HCT116 (cell line): ENCODE data around the gene SPATA45. TPM values are rescaled to one million over a fixed set of nuclear protein-coding genes. Genes with fewer than 3 reads are reported as not detected.

ENCODE experiments used
- ATAC-seq: fragments of 200-7000 bp; cut with Tn5 transposase; 2 replicates; pipeline ENCODE4 v1.9.1; 2020; ENCODE audit warnings: mild to moderate bottlenecking, moderate library complexity
- BruUV-seq: library from RNA; stranded (reverse); fragments of 400-500 nt; replicated peaks from 2 replicates; lab custom pipeline; 2021; lab: Mats Ljungman, UMichigan
- CTCF ChIA-PET: fragments of 300-600 bp; sonication (Branson Sonifier 250); formaldehyde crosslinking; loops from one replicate; lab custom pipeline; 2021; ENCODE audit warnings: antibody characterized with exemption; lab: Charles Lee
- POLR2A ChIA-PET: fragments of 300-600, 350-600 bp; sonication (Branson Sonifier 250); formaldehyde crosslinking; loops from one replicate; lab custom pipeline; 2021; ENCODE audit warnings: antibody characterized with exemption; lab: Charles Lee
- RAD21 ChIA-PET, 2 experiments: fragments of 300-600 bp; sonication (Branson Sonifier 250); formaldehyde crosslinking; loops; one replicate each; lab custom pipeline; 2023; ENCODE audit warnings: low total read pairs in 2 of 2; ENCODE audit not compliant: uncharacterized antibody in 2 of 2, unreplicated experiment in 2 of 2, low non-redundant PET in 1 of 2; lab: Charles Lee
- DNase-seq: peaks from one replicate; pipeline ENCODE4 v3.0.0-alpha.2; 2010; ENCODE audit warnings: low read depth, low spot score
- H2AFZ ChIP-seq: fragments of 200-600 bp; shearing (Covaris generic), sonication (generic); 2 replicates; pipeline ENCODE4 v1.6.1; 2017; ENCODE audit warnings: low read depth, mixed run types, mixed read lengths, antibody characterized with exemption, low read length; ENCODE audit not compliant: poor library complexity, severe bottlenecking
- H3K27ac ChIP-seq: 2 replicates; pipeline ENCODE4 v1.5.1; 2012; ENCODE audit warnings: low read depth, low read length
- H3K27me3 ChIP-seq: fragments of 200-600 bp; sonication (generic); 2 replicates; pipeline ENCODE4 v1.6.1; 2016; ENCODE audit warnings: mixed run types, low read length, mixed read lengths; ENCODE audit not compliant: insufficient read depth
- H3K36me3 ChIP-seq, 2 experiments: fragments of 200-500 bp in 1 of 2; fragments of 200-600 bp in 1 of 2; sonication (Bioruptor generic) in 1 of 2; sonication (generic) in 1 of 2; 2 replicates each; pipeline versions ENCODE4 v1.5.1 to v1.6.1; 2014 to 2016; ENCODE audit warnings: low read length in 2 of 2, inconsistent platforms in 1 of 2, mixed read lengths in 1 of 2, mixed run types in 1 of 2; ENCODE audit not compliant: insufficient read depth in 2 of 2, control insufficient read depth in 1 of 2
- H3K4me1 ChIP-seq, 2 experiments: fragments of 200-600 bp in 1 of 2; sonication (generic) in 1 of 2; 2 replicates each; pipeline versions ENCODE4 v1.5.1 to v1.6.1; 2012 to 2017; ENCODE audit warnings: low read length in 2 of 2, inconsistent platforms in 1 of 2, mild to moderate bottlenecking in 1 of 2, mixed read lengths in 1 of 2, mixed run types in 1 of 2, moderate library complexity in 1 of 2; ENCODE audit not compliant: insufficient read depth in 2 of 2, control insufficient read depth in 1 of 2
- H3K4me2 ChIP-seq: fragments of 200-600 bp; sonication (generic); 2 replicates; pipeline ENCODE4 v1.6.1; 2017; ENCODE audit warnings: mixed run types, low read length, mixed read lengths
- H3K4me3 ChIP-seq, 2 experiments: fragments of 200-600 bp in 1 of 2; sonication (generic) in 1 of 2; replicated peaks in 1 of 2; 2 replicates each; pipeline ENCODE4 v1.5.1; 2011 to 2016; ENCODE audit warnings: low read length in 2 of 2, control low read depth in 1 of 2, low read depth in 1 of 2, mild to moderate bottlenecking in 1 of 2, mixed read lengths in 1 of 2, mixed run types in 1 of 2
- H3K79me2 ChIP-seq: fragments of 200-600 bp; sonication (generic); 2 replicates; pipeline ENCODE4 v1.6.1; 2017; ENCODE audit warnings: mild to moderate bottlenecking, mixed run types, low read length, moderate library complexity, mixed read lengths; ENCODE audit not compliant: insufficient read depth
- H3K9ac ChIP-seq: fragments of 200-600 bp; sonication (generic); 2 replicates; pipeline ENCODE4 v1.6.1; 2016; ENCODE audit warnings: low read length, mixed read lengths
- H3K9me2 ChIP-seq: fragments of 200-600 bp; sonication (generic), shearing (Covaris generic); 2 replicates; pipeline ENCODE4 v1.6.1; 2017; ENCODE audit warnings: mixed run types, mild to moderate bottlenecking, moderate library complexity; ENCODE audit not compliant: insufficient read depth
- H3K9me3 ChIP-seq, 2 experiments: fragments of 200-500 bp in 1 of 2; fragments of 200-600 bp in 1 of 2; sonication (Bioruptor generic) in 1 of 2; sonication (generic) in 1 of 2; 2 replicates each; pipeline ENCODE4 v1.6.1; 2014 to 2017; ENCODE audit warnings: low read length in 2 of 2, mixed read lengths in 2 of 2, inconsistent platforms in 1 of 2, low read depth in 1 of 2, mild to moderate bottlenecking in 1 of 2, mixed run types in 1 of 2, moderate library complexity in 1 of 2; ENCODE audit not compliant: control insufficient read depth in 1 of 2, insufficient read depth in 1 of 2
- H4K20me1 ChIP-seq: fragments of 200-600 bp; sonication (generic), shearing (Covaris generic); 2 replicates; pipeline ENCODE4 v1.6.1; 2017; ENCODE audit warnings: mixed run types, mild to moderate bottlenecking, moderate library complexity; ENCODE audit not compliant: insufficient read depth
- EGR1 ChIP-seq: IDR thresholded peaks from 2 replicates; pipeline ENCODE4 v1.6.1; 2012; ENCODE audit warnings: low read depth
- ELF1 ChIP-seq: IDR thresholded peaks from 2 replicates; pipeline ENCODE4 v1.6.1; 2012; ENCODE audit warnings: low read depth, borderline replicate concordance
- EZH2phosphoT487 ChIP-seq: fragments of 200-600 bp; IDR thresholded peaks from 2 replicates; pipeline ENCODE4 v1.6.1; 2018; ENCODE audit warnings: antibody characterized with exemption, borderline replicate concordance
- JUND ChIP-seq: IDR thresholded peaks from 2 replicates; pipeline ENCODE4 v1.6.1; 2012
- POLR2A ChIP-seq: IDR thresholded peaks from 2 replicates; pipeline ENCODE4 v1.7.0; 2011; ENCODE audit warnings: borderline replicate concordance; ENCODE audit not compliant: insufficient read depth, insufficient read length; ENCODE audit errors: extremely low read depth
- POLR2AphosphoS5 ChIP-seq: IDR thresholded peaks from 2 replicates; pipeline ENCODE4 v1.6.1; 2011; ENCODE audit warnings: mild to moderate bottlenecking, low read depth, low read length, moderate library complexity
- REST ChIP-seq: IDR thresholded peaks from 2 replicates; pipeline ENCODE4 v1.6.1; 2012; ENCODE audit warnings: low read depth
- SIN3A ChIP-seq: IDR thresholded peaks from 2 replicates; pipeline ENCODE4 v1.6.1; 2012; ENCODE audit warnings: low read depth
- SP1 ChIP-seq: IDR thresholded peaks from 2 replicates; pipeline ENCODE4 v1.6.1; 2012; ENCODE audit warnings: low read depth
- SRF ChIP-seq: IDR thresholded peaks from 2 replicates; pipeline ENCODE4 v1.6.1; 2012; ENCODE audit warnings: low read depth
- TCF7L2 ChIP-seq: IDR thresholded peaks from 2 replicates; pipeline ENCODE4 v1.7.0; 2011; ENCODE audit warnings: borderline replicate concordance, inconsistent platforms; ENCODE audit not compliant: insufficient read depth, insufficient read length; ENCODE audit errors: extremely low read depth
- ZBTB33 ChIP-seq: IDR thresholded peaks from 2 replicates; pipeline ENCODE4 v1.6.1; 2011; ENCODE audit warnings: mild to moderate bottlenecking, low read length, moderate library complexity; ENCODE audit not compliant: insufficient replicate concordance; ENCODE audit errors: extremely low read depth
- ZFX ChIP-seq: fragments of 450-650 bp; IDR thresholded peaks from 2 replicates; pipeline ENCODE4 v1.6.1; 2017
- intact Hi-C: fragments of 100-400 bp; cut with micrococcal nuclease; formaldehyde crosslinking; loops from 2 replicates; pipeline ENCODE4 v1.10.0; 2022
- total RNA-seq: library from RNA; stranded (reverse); gene quantifications from one replicate; pipeline ENCODE4 v1.2.1, GENCODE V29; 2021; ENCODE audit not compliant: unreplicated experiment
- TF ChIP-seq, protein P1 (sequence below): IDR thresholded peaks from 2 replicates; pipeline ENCODE4 v1.6.1; 2012

SPATA45 gene
- total RNA-seq, 1 experiment from 2014 or later, result not detected

DNA sequence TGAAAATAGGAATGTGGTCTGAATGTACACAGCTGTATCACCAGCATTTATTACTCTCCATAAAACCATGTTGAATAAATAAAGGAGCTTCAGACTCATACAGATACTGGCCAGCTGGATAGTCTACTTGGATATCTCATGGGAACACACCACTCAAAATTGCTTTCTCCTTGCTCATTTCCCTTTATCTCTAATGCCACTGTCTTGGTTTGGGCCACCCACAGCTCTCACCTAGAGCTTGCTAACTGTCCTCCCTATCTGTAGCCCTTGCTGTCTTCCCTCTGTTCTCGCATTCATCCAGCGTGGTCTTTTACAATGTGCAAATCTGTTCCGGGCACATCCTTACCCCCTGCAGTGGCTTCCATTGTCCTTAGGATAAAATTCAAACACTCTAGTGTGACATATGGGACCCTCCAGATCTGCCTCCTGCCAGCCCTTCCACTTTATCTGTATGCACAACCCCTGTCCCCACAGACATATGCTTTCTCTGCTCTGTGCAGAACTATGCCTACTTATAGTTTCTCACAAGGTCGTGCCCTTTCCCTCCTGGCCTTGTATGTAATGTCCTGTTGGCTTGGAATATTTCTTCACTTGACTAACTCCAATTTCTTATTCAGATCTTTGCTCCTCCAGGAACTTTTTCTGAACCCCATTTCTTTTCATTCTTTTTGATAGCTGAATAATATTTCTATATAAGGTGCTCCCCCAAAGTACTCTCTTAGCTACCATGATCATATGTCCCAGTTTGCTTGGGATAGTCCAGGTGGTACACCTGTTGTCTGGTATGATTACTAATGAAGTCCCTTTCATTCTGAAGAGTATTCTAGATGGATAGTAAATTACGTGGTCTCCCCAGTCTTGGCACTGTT lies 13.5 kb upstream of the SPATA45 start:
- CTCF ChIA-PET, result no interaction called here
- POLR2A ChIA-PET, result no interaction called here
- intact Hi-C loops, result no loop called here
- Histone ChIP-seq H3K4me2 (no peak overlapping the region), H3K79me2 (peaks cover 63% of the 10 kb centered on the region), H3K9me2 (no peaks in the 10 kb centered on the region), H3K9me3 (no peaks in the 10 kb centered on the region), H3K4me3 (no peak overlapping the region), H3K27me3 (no peaks in the 10 kb centered on the region), H2AFZ (no peak overlapping the region), H3K9ac (no peak overlapping the region), H3K4me1 (peaks cover 13 to 19% of the 10 kb centered on the region in 2 experiments), H3K36me3 (peaks cover 7 to 17% of the 10 kb centered on the region in 2 experiments; a peak in 3 of 4 replicates), H3K27ac (no peak overlapping the region), H4K20me1 (no peaks in the 10 kb centered on the region)
- TF ChIP-seq JUND, result no peak
- TF ChIP-seq ELF1, result no peak
- no peak for TF ChIP-seq EZH2phosphoT487
- TF ChIP-seq SP1, result no peak
- TF ChIP-seq TCF7L2, result no peak
- no peak for TF ChIP-seq SRF
- no peak for TF ChIP-seq REST
- no peak for TF ChIP-seq POLR2AphosphoS5
- TF ChIP-seq SIN3A, result no peak
- no peak for TF ChIP-seq EGR1
- TF ChIP-seq ZBTB33, result no peak
- TF ChIP-seq POLR2A, result no peak
- TF ChIP-seq ZFX, result no peak
- TF ChIP-seq, protein P1, sequence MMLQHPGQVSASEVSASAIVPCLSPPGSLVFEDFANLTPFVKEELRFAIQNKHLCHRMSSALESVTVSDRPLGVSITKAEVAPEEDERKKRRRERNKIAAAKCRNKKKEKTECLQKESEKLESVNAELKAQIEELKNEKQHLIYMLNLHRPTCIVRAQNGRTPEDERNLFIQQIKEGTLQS, result no peak
- DNase-seq (no peak), ATAC-seq (no peak)
- BruUV-seq, result no TSS peak
- RAD21 ChIA-PET, result no interaction called here
